H1 (cell line): ENCODE results near the gene DOK6. TPM values are rescaled to one million over a fixed set of nuclear protein-coding genes. Genes with fewer than 3 reads are reported as not detected.

ENCODE experiments used
- HDAC6 ChIP-seq: IDR thresholded peaks from one replicate; pipeline ENCODE4 v1.7.1; 2012; ENCODE audit warnings: low read depth, mild to moderate bottlenecking, inconsistent platforms, low read length, moderate library complexity
- KDM4A ChIP-seq: IDR thresholded peaks from one replicate; pipeline ENCODE4 v1.7.1; 2012; ENCODE audit warnings: low read depth, mild to moderate bottlenecking, moderate library complexity, low read length, inconsistent platforms; ENCODE audit not compliant: severe bottlenecking
- SAP30 ChIP-seq: fragments of 300-600 bp; sonication (generic); IDR thresholded peaks from 2 replicates; pipeline ENCODE4 v1.7.1; 2012; ENCODE audit warnings: low read length, moderate library complexity, mild to moderate bottlenecking, inconsistent platforms; ENCODE audit not compliant: insufficient read depth, insufficient replicate concordance
- polyA plus RNA-seq, 7 experiments: library from polyadenylated mRNA; depleted of rRNA in 3 of 7; stranded (reverse) in 5 of 7; unstranded in 2 of 7; fragments of >200 nt in 5 of 7; fragments of 200-250 nt in 2 of 7; gene quantifications; 1 replicate in 5 of 7; 2 replicates in 1 of 7; 4 replicates in 1 of 7; pipeline versions ENCODE4 v1.2.1 to v1.2.3, GENCODE V29; 2011 to 2013; ENCODE audit warnings: missing spikeins in 2 of 7, mixed read lengths in 2 of 7
- total RNA-seq: library from RNA; stranded (reverse); fragmentation: NEBNext Ultra II Directional; extraction: Animal tissue kit (Norgen Biotek cat#: 25700); gene quantifications from 2 replicates; pipeline ENCODE4 v1.2.1, GENCODE V29; 2021

Gene DOK6
- total and polyA plus RNA-seq, 2 of the 8 experiments (the other 6 are each of a cell fraction or from before 2014, with no cell fraction given), result 0.33 to 0.50 TPM

- TF ChIP-seq SAP30 (no peak), HDAC6 (no peak), KDM4A (no peak)
Measured at GRCh38 chr18:69617408-69617807, 216.7 kb downstream of the DOK6 start (continued).
